Astrocyte (in vitro differentiated cells and primary cell): ENCODE data around the gene SMIM5. TPM values are rescaled to one million over a fixed set of nuclear protein-coding genes. Genes with fewer than 3 reads are reported as not detected.

Experiments
- DNase-seq: peaks from one replicate; pipeline ENCODE4 v3.0.0-alpha.2; 2010; ENCODE audit warnings: low read depth
- FAIRE-seq: peaks from 2 replicates; lab custom pipeline; 2011; peaks lifted over from hg19 to GRCh38; lab: Jason Lieb, UNC
- H2AFZ ChIP-seq: 2 replicates; pipeline ENCODE4 v1.6.0; 2012; ENCODE audit warnings: low read depth, low read length, inconsistent platforms
- H3K27ac ChIP-seq: 2 replicates; pipeline ENCODE4 v1.5.1; 2011; ENCODE audit warnings: low read depth, low read length, inconsistent platforms
- H3K27me3 ChIP-seq: 2 replicates; pipeline ENCODE4 v1.6.0; 2011; ENCODE audit warnings: low read length, inconsistent platforms; ENCODE audit not compliant: insufficient read depth
- H3K36me3 ChIP-seq: 2 replicates; pipeline ENCODE4 v1.5.1; 2011; ENCODE audit warnings: low read length, inconsistent platforms; ENCODE audit not compliant: insufficient read depth
- H3K4me1 ChIP-seq: 2 replicates; pipeline ENCODE4 v1.5.1; 2011; ENCODE audit warnings: low read length, inconsistent platforms; ENCODE audit not compliant: insufficient read depth
- H3K4me2 ChIP-seq: 2 replicates; pipeline ENCODE4 v1.6.0; 2012; ENCODE audit warnings: low read length, inconsistent platforms
- H3K4me3 ChIP-seq: 2 replicates; pipeline ENCODE4 v1.5.1; 2011; ENCODE audit warnings: low read depth, mild to moderate bottlenecking, low read length, inconsistent platforms; ENCODE audit not compliant: insufficient read depth
- H3K79me2 ChIP-seq: 2 replicates; pipeline ENCODE4 v1.6.0; 2012; ENCODE audit warnings: mild to moderate bottlenecking, low read length, inconsistent platforms; ENCODE audit not compliant: insufficient read depth
- H3K9ac ChIP-seq: 2 replicates; pipeline ENCODE4 v1.6.0; 2012; ENCODE audit warnings: mild to moderate bottlenecking, low read length, inconsistent platforms
- H3K9me3 ChIP-seq: 2 replicates; pipeline ENCODE4 v1.5.1; 2012; ENCODE audit warnings: low read depth, mild to moderate bottlenecking, low read length, inconsistent platforms; ENCODE audit not compliant: insufficient read depth
- H4K20me1 ChIP-seq: 2 replicates; pipeline ENCODE4 v1.6.0; 2012; ENCODE audit warnings: low read length, inconsistent platforms; ENCODE audit not compliant: insufficient read depth
- H3K27ac Mint-ChIP-seq: one replicate; pipeline ENCODE4 v1.8.0; 2021; ENCODE audit warnings: mild to moderate bottlenecking, mixed read lengths; ENCODE audit not compliant: unreplicated experiment
- H3K27me3 Mint-ChIP-seq: one replicate; pipeline ENCODE4 v1.8.0; 2021; ENCODE audit warnings: low read depth, mixed read lengths; ENCODE audit not compliant: unreplicated experiment
- H3K36me3 Mint-ChIP-seq: one replicate; pipeline ENCODE4 v1.8.0; 2021; ENCODE audit warnings: low read depth, mixed read lengths; ENCODE audit not compliant: unreplicated experiment
- H3K4me1 Mint-ChIP-seq: one replicate; pipeline ENCODE4 v1.8.0; 2021; ENCODE audit warnings: low read depth, mixed read lengths; ENCODE audit not compliant: unreplicated experiment
- H3K4me3 Mint-ChIP-seq: one replicate; pipeline ENCODE4 v1.8.0; 2021; ENCODE audit warnings: mild to moderate bottlenecking, moderate library complexity, mixed read lengths; ENCODE audit not compliant: unreplicated experiment
- H3K9me3 Mint-ChIP-seq: one replicate; pipeline ENCODE4 v1.8.0; 2021; ENCODE audit warnings: mild to moderate bottlenecking, mixed read lengths; ENCODE audit not compliant: unreplicated experiment
- EZH2 ChIP-seq: IDR thresholded peaks from 2 replicates; pipeline ENCODE4 v1.6.1; 2012; ENCODE audit warnings: mild to moderate bottlenecking, low read length, inconsistent platforms; ENCODE audit not compliant: insufficient read depth
- total RNA-seq: library from RNA; stranded (reverse); gene quantifications from 2 replicates; pipeline ENCODE4 v1.2.1, GENCODE V29; 2021
- TF ChIP-seq, protein P1 (sequence below): IDR thresholded peaks from 2 replicates; pipeline ENCODE4 v1.5.1; 2011; ENCODE audit warnings: low read depth, mild to moderate bottlenecking, inconsistent platforms, low read length, moderate library complexity; ENCODE audit not compliant: insufficient read depth

SMIM5 gene
- total RNA-seq, 1 donor from 2014 or later: 0.07 TPM

DNA sequence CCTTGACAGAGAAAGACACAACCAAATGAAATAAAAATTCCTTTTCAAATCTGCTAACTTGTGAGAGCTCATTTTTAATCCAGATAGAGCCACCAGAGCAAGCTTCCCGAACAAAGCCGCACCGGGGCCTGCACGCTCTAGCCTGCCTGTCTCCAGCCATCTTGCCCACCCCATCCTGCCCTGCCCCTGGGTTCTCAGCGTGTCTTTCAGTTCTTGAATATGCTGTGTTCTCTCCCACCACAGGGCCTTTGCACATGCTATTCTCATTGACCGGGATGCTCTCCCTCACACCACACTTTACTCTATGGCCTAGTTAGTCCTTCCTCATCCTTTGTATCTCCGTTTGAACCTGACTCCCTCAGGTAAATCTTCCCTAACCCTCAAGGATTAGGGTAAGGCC is 14.7 kb downstream of the SMIM5 start:
- Histone ChIP-seq H3K27me3 (no peaks in the 10 kb centered on the region), H3K4me1 (peaks cover 8% of the 10 kb centered on the region), H4K20me1 (peaks cover 3% of the 10 kb centered on the region), H3K79me2 (no peaks in the 10 kb centered on the region), H3K36me3 (peaks cover 7% of the 10 kb centered on the region), H3K4me2 (no peak overlapping the region), H3K4me3 (no peak overlapping the region), H3K27ac (no peak overlapping the region), H2AFZ (no peak overlapping the region), H3K9ac (no peak overlapping the region), H3K9me3 (no peaks in the 10 kb centered on the region)
- FAIRE-seq (no peak), DNase-seq (no peak)
- Mint-ChIP-seq H3K9me3 (no peaks in the 10 kb centered on the region), H3K27me3 (no peaks in the 10 kb centered on the region), H3K27ac (peak overlapping the region; percentile 17), H3K36me3 (peaks cover 9% of the 10 kb centered on the region), H3K4me1 (peaks cover 12% of the 10 kb centered on the region), H3K4me3 (no peak overlapping the region)
- TF ChIP-seq, protein P1, sequence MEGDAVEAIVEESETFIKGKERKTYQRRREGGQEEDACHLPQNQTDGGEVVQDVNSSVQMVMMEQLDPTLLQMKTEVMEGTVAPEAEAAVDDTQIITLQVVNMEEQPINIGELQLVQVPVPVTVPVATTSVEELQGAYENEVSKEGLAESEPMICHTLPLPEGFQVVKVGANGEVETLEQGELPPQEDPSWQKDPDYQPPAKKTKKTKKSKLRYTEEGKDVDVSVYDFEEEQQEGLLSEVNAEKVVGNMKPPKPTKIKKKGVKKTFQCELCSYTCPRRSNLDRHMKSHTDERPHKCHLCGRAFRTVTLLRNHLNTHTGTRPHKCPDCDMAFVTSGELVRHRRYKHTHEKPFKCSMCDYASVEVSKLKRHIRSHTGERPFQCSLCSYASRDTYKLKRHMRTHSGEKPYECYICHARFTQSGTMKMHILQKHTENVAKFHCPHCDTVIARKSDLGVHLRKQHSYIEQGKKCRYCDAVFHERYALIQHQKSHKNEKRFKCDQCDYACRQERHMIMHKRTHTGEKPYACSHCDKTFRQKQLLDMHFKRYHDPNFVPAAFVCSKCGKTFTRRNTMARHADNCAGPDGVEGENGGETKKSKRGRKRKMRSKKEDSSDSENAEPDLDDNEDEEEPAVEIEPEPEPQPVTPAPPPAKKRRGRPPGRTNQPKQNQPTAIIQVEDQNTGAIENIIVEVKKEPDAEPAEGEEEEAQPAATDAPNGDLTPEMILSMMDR: no peak
- no peak for TF ChIP-seq EZH2

DNA sequence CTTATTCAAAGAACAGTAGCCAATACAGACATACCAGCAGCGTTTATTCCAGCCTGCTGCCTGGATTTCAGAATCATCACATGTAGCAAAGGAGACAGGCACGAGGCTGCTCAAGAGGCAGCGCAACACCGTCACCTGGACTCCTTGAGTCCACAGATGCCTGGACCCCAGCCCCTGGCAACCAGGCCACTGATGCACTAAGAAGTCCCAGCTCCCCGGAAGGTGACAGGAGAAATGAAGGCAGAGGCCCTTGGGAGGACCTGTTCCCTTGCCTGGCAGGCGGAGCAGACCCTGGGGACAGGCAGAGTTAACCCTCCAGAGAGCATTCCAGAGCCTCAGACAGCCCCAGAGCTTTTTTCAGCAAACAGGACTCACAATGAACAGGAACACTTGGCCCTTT is 16.5 kb downstream of the SMIM5 start:
- DNase-seq (no peak), FAIRE-seq (no peak)
- Histone ChIP-seq H3K27me3 (no peaks in the 10 kb centered on the region), H3K79me2 (no peaks in the 10 kb centered on the region), H2AFZ (no peak overlapping the region), H3K36me3 (peaks cover 7% of the 10 kb centered on the region), H3K27ac (no peak overlapping the region), H4K20me1 (peaks cover 3% of the 10 kb centered on the region), H3K4me1 (peaks cover 8% of the 10 kb centered on the region), H3K9ac (no peak overlapping the region), H3K4me2 (no peak overlapping the region), H3K9me3 (no peaks in the 10 kb centered on the region), H3K4me3 (no peak overlapping the region)
- peaks cover 8% of the 10 kb centered on the region for H3K36me3 Mint-ChIP-seq
- H3K27me3 Mint-ChIP-seq: no peaks in the 10 kb centered on the region
- peaks cover 12% of the 10 kb centered on the region for H3K4me1 Mint-ChIP-seq
- H3K4me3 Mint-ChIP-seq: no peak overlapping the region
- no peaks in the 10 kb centered on the region for H3K9me3 Mint-ChIP-seq
- no peak overlapping the region for H3K27ac Mint-ChIP-seq
- no peak for TF ChIP-seq EZH2
- TF ChIP-seq, protein P1: no peak

DNA sequence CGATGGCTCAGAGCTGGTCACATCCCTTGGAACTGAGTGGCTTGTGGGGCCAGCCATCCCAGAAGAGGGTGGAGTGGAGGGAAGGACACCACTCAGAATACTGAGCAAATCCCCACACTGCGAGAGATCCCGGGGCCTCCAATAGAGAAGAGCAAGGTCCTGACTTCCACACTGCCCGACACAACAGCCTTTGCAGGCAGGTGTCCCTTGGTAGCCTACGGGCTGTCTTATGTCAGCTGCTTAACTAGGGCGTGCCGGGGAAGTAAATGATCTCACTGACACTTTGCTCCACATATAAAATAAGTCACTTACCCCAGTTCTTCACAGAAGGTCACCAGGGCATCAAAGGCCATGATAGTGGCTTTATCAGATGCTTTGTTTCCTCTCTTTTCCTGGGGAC is 17.6 kb downstream of the SMIM5 start:
- H2AFZ ChIP-seq: no peak overlapping the region
- TF ChIP-seq, protein P1: no peak
- TF ChIP-seq EZH2: no peak
- no peak overlapping the region for H3K27ac ChIP-seq
- FAIRE-seq (no peak), DNase-seq (no peak)
- H4K20me1 ChIP-seq: no peaks in the 10 kb centered on the region
- peaks cover 7% of the 10 kb centered on the region for H3K36me3 ChIP-seq
- H3K9me3 ChIP-seq: no peaks in the 10 kb centered on the region
- Mint-ChIP-seq H3K27ac (no peak overlapping the region), H3K4me1 (peaks cover 2% of the 10 kb centered on the region), H3K9me3 (no peaks in the 10 kb centered on the region), H3K36me3 (peaks cover 8% of the 10 kb centered on the region), H3K27me3 (no peaks in the 10 kb centered on the region), H3K4me3 (no peak overlapping the region)
- H3K4me3 ChIP-seq: no peak overlapping the region
- no peaks in the 10 kb centered on the region for H3K79me2 ChIP-seq
- H3K4me1 ChIP-seq: peaks cover 2% of the 10 kb centered on the region
- H3K27me3 ChIP-seq: no peaks in the 10 kb centered on the region
- H3K9ac ChIP-seq: no peak overlapping the region
- no peak overlapping the region for H3K4me2 ChIP-seq
